ENCODE data around the gene UCN. TPM values are rescaled to one million over a fixed set of nuclear protein-coding genes. Genes with fewer than 3 reads are reported as not detected.
A peak's percentile ranks its signal among the peaks of the same experiment; 100 is the strongest.
"Not testable (repeated sequence)": the region's sequence is repeated elsewhere in the genome, so short reads cannot be mapped to it uniquely, and the experiment has no call there.

UCN gene, protein sequence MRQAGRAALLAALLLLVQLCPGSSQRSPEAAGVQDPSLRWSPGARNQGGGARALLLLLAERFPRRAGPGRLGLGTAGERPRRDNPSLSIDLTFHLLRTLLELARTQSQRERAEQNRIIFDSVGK
- 0.40 and 0.44 TPM in 2 replicates for total RNA-seq

- DNase-seq (ENCODE audit: low read depth in 2 of 2), result peak; percentile 55 to 76
Observed at GRCh38 chr2:27308359-27308881, at the start of gene UCN. TSS of gene UCN (minus strand) at chr2:27308445. CDS start at chr2:27307895, 550 bp downstream.

DNA sequence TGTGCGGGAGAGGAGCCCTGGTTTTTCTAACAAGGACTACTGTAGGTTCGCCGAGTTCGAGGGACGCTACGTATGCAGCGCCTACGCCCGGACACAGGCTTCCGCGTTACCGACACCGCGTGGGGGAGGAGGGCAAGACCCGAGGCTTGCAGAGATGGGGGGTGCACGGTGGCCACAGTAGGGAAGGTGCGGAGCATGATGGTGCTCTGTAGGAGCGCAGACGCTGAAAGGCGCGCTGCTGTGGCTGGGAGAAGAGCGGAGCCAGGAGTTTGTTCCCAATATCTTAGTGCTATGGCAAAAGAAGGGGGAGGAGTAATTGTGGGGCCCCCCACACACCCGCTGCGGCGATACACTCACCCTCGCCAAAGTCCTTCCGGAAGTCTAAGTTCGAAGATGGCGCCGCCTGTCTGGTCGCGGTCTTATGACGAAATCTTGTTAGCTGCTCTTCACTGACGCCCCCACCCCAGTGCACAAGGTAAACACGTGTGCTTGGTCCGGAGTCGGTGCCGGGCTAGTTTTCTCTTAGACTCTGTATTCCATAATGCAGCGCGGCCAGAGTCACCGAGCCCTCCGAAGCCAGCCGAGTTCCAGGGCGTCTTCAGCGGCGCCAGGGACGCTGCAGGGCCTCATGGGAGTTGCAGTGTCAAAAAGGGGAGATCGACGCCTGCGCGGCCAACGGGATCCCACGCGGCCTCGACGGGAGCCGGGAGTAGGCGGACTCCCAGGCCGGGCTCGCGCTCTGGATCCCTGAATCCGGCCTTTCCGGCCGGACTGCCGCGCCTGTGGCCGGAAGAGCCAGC, 48.3 kb upstream of the UCN start, which contains the start of gene GTF3C2:
TSS of gene GTF3C2 (minus strand) at position 383 of the 800 bp plus-strand sequence. CDS start 13,210 bp downstream, outside the sequence.
- peak; percentile 97 for DNase-seq (ENCODE audit: low read depth in 2 of 2)

GRCh38 chr2:27356056-27356381, 47.8 kb upstream of the UCN start:
- DNase-seq (ENCODE audit: low read depth in 2 of 2), result peak; percentile 68 to 74

DNA sequence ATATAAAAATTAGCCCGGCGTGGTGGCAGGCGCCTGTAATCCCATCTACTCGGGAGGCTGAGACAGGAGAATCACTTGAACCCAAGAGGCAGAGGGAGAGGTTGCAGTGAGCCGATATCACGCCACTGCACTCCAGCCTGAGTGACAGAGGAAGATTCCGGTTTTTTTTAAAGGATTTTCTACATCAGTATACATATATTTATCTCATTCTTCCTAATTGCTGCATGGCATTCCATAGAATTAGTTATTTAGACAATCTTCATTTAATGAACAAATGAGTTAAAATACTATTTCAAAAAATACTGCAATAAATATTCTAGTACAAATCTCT, 46.3 kb upstream of the UCN start:
- no peak for DNase-seq (ENCODE audit: low read depth in 2 of 2)

GRCh38 chr2:27353762-27354596, 45.7 kb upstream of the UCN start:
- DNase-seq (ENCODE audit: low read depth in 2 of 2), result no peak

DNA sequence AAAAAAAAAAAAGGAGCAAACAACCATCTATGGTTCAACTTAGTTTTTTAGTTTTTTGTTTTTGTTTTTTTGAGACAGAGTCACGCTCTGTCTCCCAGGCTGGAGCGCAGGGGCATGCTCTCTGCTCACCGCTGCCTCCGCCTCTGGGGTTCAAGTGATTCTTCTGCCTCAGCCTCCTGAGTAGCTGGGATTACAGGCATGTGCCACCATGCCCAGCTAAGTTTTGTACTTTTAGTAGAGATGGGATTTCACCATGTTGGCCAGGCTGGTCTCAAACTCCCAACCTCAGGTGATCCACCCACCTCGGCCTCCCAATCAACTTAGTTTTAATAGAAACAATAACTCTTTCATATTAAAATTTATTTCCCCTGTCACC, 45.1 kb upstream of the UCN start:
- not testable (repeated sequence) for DNase-seq (ENCODE audit: low read depth in 2 of 2)

DNA sequence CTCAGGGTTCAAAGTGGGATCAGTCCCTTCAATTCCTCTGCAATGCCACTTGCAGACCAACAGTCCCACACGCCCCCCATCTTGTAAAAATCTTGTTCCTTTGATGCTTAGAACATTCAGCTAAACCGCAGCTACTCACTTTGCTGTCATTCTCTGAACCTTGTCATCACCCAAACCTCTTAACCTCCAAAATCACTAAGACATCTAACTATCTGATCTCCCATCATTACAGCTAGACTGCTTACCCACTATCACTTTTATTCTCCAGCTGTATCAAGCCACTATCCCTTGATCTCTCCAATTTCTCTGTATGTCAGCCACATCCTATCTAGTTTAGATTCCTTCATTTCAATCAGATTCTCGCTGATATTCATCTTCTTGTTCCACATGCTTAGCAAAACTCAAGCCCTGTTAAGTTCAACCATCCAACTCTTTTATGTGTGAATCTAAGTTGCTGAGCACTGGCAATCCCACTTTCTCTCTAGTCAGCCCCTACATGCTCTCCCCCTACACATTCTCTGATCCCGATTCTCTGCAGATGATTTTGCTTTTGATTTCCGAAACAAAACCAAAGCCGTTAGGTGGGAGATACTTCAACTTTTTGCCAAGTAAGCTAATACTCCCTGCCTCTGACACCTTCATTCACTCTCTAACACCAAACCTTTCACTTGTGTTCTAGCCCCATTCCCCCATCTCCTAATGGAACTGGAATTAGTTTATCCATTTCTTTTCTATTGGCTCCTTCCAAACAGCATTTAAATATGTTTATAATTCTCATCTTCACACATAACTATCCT, 43.8 kb upstream of the UCN start:
- no peak for DNase-seq (ENCODE audit: low read depth in 2 of 2)

DNA sequence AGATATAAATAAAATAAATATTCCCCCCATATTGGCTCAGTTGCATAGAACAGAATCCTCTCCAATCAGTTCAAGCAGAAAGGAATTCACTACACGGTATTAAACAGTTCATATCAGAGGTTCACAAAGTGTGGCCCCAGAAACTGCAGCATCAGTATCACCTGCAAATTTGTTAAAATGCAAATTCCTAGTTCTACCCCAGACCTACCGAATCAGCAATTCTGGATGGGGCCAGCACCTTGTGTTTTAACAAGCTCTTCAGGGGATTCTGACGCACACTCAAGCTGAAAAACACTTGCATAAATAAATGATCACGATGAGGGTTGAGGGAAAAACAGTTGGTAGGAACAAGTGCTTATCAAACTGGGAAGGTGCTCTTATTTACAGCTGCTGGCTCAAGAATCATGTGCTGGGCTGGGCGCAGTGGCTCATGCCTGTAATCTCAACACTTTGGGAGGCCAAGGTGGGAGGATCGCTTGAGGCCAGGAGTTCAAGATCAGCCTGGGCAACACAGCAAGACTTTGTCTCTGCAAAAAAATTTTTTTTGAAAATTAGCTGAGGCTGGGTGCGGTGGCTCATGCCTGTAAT, 42.0 kb upstream of the UCN start:
- no peak for DNase-seq (ENCODE audit: low read depth in 2 of 2)

DNA sequence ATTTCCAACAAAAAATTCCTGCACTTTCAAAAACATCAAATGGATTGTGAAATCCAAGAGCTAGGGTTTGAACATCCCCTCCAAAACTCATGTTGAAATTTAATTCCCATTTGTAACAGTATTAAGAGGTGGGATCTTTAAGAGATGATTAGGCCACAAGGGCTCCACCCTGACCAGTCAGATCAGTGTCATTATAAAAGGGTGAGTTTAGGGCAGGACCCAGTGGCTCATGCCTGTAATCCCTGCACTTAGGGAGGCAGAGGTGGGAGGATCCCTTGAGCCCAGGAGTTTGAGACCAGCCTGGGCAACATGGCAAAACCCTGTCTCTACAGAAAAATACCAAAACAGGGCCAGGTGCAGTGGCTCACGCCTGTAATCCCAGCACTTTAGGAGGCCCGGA, 39.4 kb upstream of the UCN start:
- DNase-seq (ENCODE audit: low read depth in 2 of 2), result no peak

DNA sequence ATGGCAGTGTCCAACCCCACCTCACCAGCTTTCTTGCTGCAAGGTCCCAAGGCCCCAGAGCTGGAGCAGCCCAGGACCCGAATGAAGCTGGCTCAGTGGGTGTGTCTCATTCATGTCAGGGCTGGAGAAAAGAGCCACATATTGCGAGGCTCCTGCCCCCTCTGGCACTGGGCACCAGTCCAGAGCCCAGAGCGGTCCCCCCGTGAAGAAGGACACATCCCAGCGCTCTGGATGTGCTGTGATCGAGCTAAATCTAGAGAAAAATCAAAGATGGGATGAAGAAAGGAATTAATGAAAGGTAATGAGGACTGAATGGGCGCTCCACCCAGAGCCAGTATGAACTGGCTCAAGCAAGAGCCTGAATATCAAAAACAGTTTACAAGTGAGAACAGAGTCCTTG, 27.9 kb upstream of the UCN start:
- DNase-seq (ENCODE audit: low read depth in 2 of 2), result no peak

DNA sequence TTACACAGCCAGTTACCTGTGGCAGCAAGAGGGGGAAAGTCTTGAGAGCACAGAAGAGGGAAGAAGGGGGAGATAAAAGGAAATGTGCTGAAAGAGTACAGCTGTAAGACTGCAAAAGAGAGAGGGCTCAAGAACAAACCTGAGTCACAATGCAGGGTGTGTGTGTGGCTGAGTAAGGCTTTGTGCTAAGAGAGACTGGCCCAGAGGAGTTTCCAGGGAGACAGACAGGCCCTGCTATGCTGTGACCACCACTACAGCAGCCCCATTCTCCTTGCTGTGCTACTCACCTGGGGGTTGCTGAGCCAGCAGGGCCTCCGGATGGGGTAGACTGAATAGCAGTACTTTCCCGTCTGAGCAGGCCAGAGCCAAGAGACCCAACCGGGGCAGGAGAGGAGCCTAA, 27.1 kb upstream of the UCN start:
- no peak for DNase-seq (ENCODE audit: low read depth in 2 of 2)

GRCh38 chr2:27324720-27325119, 16.5 kb upstream of the UCN start:
- no peak for DNase-seq (ENCODE audit: low read depth in 2 of 2)

DNA sequence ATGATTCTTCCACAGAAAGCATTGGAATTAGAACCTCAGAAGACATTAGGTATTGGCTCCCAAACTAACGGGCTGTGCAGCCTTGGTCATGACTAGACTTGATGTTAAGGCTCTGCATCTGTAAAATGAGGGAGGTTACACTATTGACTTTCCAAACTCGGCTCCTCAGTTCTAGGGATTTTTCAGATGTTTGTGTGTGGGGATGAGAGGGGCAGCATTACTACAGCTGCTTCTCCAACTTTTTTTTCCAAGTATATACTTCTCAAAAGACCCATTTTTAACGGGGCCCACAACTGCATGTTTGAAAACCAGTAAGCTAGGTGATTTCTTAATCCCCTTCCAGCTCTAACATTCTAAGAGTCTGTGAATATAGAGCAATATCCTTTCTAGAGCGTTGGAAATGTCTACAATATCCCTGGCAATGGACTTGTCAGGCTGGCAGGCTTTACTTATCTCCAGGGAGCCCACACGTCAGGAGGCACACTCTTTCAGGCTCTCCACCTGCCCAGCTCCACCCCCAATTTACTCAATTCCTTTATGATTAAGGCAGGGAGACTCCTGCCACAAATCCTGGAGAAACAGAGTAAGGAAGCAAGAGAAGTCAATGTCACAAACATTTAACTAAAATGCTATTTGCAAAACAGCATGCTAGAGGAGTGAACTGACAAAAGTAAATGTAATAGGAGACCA, 15.5 kb upstream of the UCN start:
- no peak for DNase-seq (ENCODE audit: low read depth in 2 of 2)

DNA sequence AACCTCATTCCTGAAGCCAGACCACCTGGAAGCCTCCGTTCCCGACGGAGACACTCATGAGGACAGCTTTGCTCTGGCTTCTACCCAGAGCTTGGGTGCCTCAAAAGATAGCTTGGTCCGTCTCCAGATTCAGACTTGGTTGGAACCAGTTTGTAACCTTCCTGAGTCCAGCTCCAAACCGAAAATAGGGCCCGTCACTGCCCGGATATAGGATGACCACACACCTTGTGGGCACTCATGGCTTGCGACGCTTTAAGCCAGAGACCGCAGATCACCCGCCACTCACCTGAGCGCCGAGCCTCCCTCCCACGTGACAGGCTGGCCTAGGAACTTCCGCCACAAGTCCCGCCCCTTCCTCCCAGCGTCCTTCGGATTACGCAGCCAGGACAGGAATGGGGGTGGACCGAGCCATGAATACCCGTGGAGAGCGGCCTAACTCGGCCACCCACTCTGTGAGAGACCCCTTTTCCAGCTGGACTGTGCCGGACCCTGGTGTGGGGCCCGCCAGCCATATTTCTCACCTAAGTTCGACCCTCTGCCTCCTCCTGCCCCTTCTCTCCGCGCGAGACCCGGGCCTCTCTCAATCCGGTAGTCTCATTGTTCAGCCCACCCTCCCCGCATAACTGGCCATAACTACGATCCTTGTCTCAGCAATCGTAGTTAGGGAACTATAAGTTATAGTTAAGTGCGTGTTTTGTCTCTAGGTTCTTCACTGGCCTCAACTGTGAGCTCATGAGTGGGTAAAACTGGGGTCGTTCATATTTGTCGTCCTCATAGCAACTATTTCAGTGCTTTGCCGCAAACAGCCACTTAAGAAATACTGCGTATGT, 14.7 kb upstream of the UCN start, which contains the start of gene MPV17:
TSS of gene MPV17 (minus strand) at position 332 of the 830 bp plus-strand sequence. CDS start 580 bp downstream, outside the sequence.
- DNase-seq (ENCODE audit: low read depth in 2 of 2), result peak; percentile 91 to 96

DNA sequence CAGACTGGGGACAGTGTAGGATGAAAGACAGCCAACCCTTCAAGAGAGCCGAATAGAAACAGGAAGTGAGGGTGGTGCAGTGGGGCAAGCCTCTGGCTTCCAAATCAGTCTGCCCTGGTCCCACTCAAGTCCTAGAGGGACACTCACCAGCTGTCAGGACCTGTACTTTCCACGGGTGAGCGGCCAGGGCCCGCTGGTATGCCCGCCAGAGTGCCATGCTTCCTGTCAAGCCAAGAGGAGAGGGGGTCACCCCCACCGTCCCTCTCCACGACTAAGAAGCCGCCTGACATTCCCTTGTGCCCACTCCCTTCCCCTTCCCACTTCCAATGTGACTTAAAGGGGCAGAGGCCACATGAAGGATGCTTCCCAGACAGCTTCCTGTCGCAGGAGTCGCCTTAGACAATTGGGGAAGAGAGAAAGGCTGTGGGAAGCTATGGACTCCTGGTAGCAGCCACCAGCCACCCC, 14.1 kb upstream of the UCN start:
- DNase-seq (ENCODE audit: low read depth in 2 of 2), result peak; percentile 22 to 49

- DNase-seq (ENCODE audit: low read depth in 2 of 2), result peak; percentile 97 to 98
Observed at GRCh38 chr2:27320958-27321543, 12.8 kb upstream of the UCN start.

GRCh38 chr2:27319839-27320238, 11.6 kb upstream of the UCN start:
- not testable (repeated sequence) for DNase-seq (ENCODE audit: low read depth in 2 of 2)

GRCh38 chr2:27316655-27317412, 8.6 kb upstream of the UCN start:
- no peak for DNase-seq (ENCODE audit: low read depth in 2 of 2)

Data from lung microvascular endothelial cell (primary cell).